Thyroid gland (tissue), 4 donors: ENCODE results near the gene MYLK. TPM values are rescaled to one million over a fixed set of nuclear protein-coding genes. Genes with fewer than 3 reads are reported as not detected.

Experiments
- DNase-seq, 2 donors: peaks; one replicate each; pipeline ENCODE4 v3.0.0-alpha.2; 2019
- H3K27ac ChIP-seq, 3 donors: fragments of 200-600 bp; sonication (generic); 1 replicate in 2 of 3; 2 replicates in 1 of 3; pipeline ENCODE4 v1.5.1; 2016 to 2019; ENCODE audit warnings: mild to moderate bottlenecking in 1 of 3, moderate library complexity in 1 of 3
- H3K27me3 ChIP-seq: fragments of 200-600 bp; sonication (generic); one replicate; pipeline ENCODE4 v1.5.1; 2019
- H3K36me3 ChIP-seq, 2 donors: fragments of 200-600 bp; sonication (generic); one replicate each; pipeline ENCODE4 v1.5.1; 2016 to 2019
- H3K4me1 ChIP-seq, 2 donors: fragments of 200-600 bp; sonication (generic); one replicate each; pipeline ENCODE4 v1.5.1; 2017 to 2019
- H3K4me3 ChIP-seq, 3 donors: fragments of 200-600 bp; sonication (generic); replicated peaks in 1 of 3; 1 replicate in 2 of 3; 2 replicates in 1 of 3; pipeline ENCODE4 v1.5.1; 2016; ENCODE audit warnings: mild to moderate bottlenecking in 1 of 3
- H3K9me3 ChIP-seq: fragments of 200-600 bp; sonication (generic); one replicate; pipeline ENCODE4 v1.5.1; 2017
- POLR2A ChIP-seq, 2 donors: fragments of 450-650 bp; IDR thresholded peaks; one replicate each; pipeline ENCODE4 v1.6.1; 2017; ENCODE audit warnings: antibody characterized with exemption in 2 of 2, mild to moderate bottlenecking in 2 of 2, moderate library complexity in 1 of 2
- WGBS, 2 donors: methylation state at CpG; one replicate each; pipeline ENCODE4 v1.1.5; 2017; 5-methylcytosine and 5-hydroxymethylcytosine counted together
- intact Hi-C: fragments of 100-400 bp; cut with DNase I; formaldehyde crosslinking; loops from one replicate; pipeline ENCODE4 v1.15.1; 2023
- total RNA-seq, 4 donors: library from RNA; depleted of rRNA; stranded (reverse); fragments of >200 nt; gene quantifications; one replicate each; pipeline ENCODE4 v1.2.3, GENCODE V29; 2016
- TF ChIP-seq, protein P1 (sequence below), 6 experiments: fragments of 200-600 bp in 3 of 6; fragments of 450-650 bp in 3 of 6; sonication (generic) in 3 of 6; IDR thresholded peaks; one replicate each; pipeline ENCODE4 v1.5.1; 2016 to 2019; ENCODE audit warnings: antibody characterized with exemption in 6 of 6, mild to moderate bottlenecking in 2 of 6, inconsistent platforms in 1 of 6, moderate library complexity in 1 of 6

Gene MYLK
- total RNA-seq, 4 donors from 2014 or later = 28.9 to 51.2 (median 37.4) TPM

DNA sequence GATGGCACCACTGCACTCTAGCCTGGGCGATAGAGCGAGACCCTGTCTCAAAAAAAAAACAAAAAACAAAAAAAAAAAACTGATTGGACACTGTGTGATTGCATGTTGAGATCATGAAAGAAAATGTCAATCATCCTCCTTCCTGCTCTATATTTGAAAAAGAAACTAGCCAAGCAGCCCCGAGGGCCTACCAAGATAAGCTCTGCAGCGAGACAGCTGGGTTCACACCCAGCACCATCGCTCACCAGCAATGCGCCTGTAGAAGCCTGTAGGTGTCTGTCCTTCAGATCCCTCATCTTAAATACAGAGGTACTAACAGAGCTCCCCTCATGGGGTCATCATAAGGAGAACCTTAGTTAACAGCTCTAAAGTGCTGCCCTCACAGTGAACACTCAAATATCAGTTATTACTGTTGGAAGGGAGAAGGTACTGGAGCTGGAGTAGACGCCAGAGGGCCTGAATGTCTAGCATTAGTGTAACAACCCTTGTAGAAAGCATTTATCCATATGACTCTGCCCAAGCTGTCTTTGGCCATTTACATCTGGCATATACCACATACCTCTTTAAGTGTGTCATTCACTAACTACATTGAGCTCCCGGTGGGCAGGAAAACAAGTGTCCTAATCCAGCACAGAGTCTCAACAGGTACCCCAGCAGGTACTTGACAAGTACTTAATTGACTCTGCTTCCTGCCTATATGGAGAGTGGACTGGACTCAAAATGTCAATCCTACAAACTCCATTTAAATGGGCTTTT, 22.9 kb downstream of the MYLK start:
- Histone ChIP-seq H3K36me3 (no peaks in the 10 kb centered on the region), H3K4me3 (no peak overlapping the region), H3K4me1 (no peaks in the 10 kb centered on the region), H3K27me3 (no peaks in the 10 kb centered on the region), H3K9me3 (no peaks in the 10 kb centered on the region), H3K27ac (no peak overlapping the region)
- DNase-seq = no peak
- no peak for TF ChIP-seq POLR2A (IDR thresholded peaks at IDR 0.05)
- TF ChIP-seq, protein P1, sequence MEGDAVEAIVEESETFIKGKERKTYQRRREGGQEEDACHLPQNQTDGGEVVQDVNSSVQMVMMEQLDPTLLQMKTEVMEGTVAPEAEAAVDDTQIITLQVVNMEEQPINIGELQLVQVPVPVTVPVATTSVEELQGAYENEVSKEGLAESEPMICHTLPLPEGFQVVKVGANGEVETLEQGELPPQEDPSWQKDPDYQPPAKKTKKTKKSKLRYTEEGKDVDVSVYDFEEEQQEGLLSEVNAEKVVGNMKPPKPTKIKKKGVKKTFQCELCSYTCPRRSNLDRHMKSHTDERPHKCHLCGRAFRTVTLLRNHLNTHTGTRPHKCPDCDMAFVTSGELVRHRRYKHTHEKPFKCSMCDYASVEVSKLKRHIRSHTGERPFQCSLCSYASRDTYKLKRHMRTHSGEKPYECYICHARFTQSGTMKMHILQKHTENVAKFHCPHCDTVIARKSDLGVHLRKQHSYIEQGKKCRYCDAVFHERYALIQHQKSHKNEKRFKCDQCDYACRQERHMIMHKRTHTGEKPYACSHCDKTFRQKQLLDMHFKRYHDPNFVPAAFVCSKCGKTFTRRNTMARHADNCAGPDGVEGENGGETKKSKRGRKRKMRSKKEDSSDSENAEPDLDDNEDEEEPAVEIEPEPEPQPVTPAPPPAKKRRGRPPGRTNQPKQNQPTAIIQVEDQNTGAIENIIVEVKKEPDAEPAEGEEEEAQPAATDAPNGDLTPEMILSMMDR (IDR thresholded peaks at IDR 0.05) = no peak
- intact Hi-C loops = no loop called here
- WGBS, 2 donors = 88% methylated on average over 8 of the region's 8 CpGs

DNA sequence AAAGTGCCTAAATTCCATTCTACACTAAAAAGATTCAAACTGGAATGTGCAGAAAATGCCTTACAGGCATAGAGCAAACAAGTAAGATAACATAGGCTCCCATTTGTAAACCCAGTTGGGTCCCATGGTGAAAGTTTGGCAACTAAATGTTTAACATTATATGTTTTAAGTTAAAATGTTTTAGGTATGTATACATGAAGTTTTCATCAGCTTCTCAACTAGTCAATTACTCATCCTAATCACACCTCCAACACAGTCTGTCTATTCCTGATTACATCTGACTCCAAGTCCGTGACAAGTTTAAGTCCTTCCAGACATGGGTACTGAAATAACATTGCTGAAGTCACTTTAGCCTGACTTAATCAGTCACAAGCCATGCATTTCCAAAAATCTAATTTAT, 25.0 kb downstream of the MYLK start:
- no peak overlapping the region for H3K27ac ChIP-seq
- H3K27me3 ChIP-seq = no peaks in the 10 kb centered on the region
- intact Hi-C loops = no loop called here
- WGBS, 2 donors = 76 to 83% methylated on average over 1 of the region's 1 CpG
- H3K4me3 ChIP-seq = no peak overlapping the region
- no peak for DNase-seq
- TF ChIP-seq, protein P1 (IDR thresholded peaks at IDR 0.05) = no peak
- TF ChIP-seq POLR2A (IDR thresholded peaks at IDR 0.05) = no peak
- no peaks in the 10 kb centered on the region for H3K9me3 ChIP-seq
- no peaks in the 10 kb centered on the region for H3K4me1 ChIP-seq
- no peaks in the 10 kb centered on the region for H3K36me3 ChIP-seq

DNA sequence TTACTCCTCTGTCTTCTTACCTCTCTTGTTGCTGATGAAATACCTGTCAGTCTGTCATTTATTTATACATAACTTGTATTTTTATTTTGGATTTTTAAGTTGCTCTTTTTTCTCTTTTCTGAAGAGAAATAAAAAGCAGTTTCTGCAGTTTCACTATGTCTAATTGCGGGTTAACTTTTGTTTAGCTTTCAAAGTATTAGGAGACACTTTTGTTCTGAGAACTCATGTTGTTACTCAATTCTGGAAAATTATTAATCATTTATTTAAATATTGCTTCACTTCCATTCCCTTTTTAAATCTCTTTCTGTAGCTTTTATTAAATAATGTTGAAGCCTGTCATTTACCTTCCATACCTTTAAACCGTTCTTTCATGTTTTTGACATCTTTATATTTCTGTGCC, 29.2 kb downstream of the MYLK start:
- Histone ChIP-seq H3K36me3 (no peaks in the 10 kb centered on the region), H3K9me3 (no peaks in the 10 kb centered on the region), H3K4me1 (no peaks in the 10 kb centered on the region), H3K27me3 (no peaks in the 10 kb centered on the region), H3K27ac (no peak overlapping the region), H3K4me3 (no peak overlapping the region)
- intact Hi-C loops = no loop called here
- DNase-seq = no peak
- TF ChIP-seq, protein P1 (IDR thresholded peaks at IDR 0.05) = no peak
- TF ChIP-seq POLR2A (IDR thresholded peaks at IDR 0.05) = no peak
- 92 to 93% methylated on average over 2 of the region's 2 CpGs for WGBS, 2 donors

DNA sequence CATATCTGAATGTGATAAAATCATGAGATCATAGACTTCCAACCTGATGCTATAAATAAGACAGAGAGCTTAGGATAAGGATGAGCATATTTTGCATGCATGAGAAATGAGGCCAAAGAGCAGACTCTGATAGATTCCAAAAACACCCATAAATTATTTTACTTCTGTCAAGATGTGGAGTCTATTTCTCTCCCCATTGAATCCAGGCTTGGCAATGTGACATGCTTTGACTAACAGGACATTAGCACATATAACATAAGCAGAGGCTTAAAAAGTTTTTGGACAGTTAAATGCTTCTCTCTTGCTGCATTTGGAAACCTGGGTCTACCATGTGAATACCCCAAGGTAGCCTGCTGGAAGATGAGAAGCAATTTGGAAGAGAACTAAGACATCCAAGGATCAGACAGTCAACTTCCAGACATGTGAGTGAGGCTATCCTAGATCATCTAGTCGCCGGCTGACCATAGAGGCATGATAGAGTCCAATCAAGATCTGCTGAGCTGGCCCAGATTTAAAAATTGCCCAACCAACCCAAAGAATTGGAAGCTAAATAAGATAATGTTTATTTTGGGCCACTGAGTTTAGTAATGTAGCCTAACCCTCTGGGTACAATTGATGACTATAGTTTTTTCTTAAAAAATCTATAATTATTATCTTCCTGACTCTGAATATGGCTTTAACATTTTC, 30.3 kb downstream of the MYLK start:
- TF ChIP-seq, protein P1 (IDR thresholded peaks at IDR 0.05) = no peak
- TF ChIP-seq POLR2A (IDR thresholded peaks at IDR 0.05) = no peak
- Histone ChIP-seq H3K9me3 (no peaks in the 10 kb centered on the region), H3K27me3 (no peaks in the 10 kb centered on the region), H3K4me3 (no peak overlapping the region), H3K4me1 (no peaks in the 10 kb centered on the region), H3K36me3 (no peaks in the 10 kb centered on the region), H3K27ac (no peak overlapping the region)
- intact Hi-C loops = no loop called here
- WGBS, 2 donors = 91 to 100% methylated on average over 2 of the region's 2 CpGs
- DNase-seq = no peak

DNA sequence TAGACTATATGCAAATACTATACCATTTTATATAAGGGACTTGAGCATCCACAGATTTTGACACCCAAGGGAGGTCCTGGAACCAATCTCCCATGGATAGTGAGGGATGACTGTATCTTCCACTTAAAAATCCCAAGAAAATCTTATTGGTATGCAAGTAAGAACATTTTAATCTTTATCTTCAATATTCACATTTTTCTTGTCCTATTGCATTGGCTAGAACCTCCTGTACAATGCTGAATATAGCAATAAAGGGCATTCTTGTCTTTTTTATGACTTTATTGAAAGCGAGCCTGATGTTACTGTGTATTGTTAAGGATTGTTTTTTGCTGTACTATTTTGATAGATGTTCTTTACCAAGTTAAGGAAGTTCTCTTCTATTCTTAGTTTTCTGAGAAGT, 36.9 kb downstream of the MYLK start:
- H3K27ac ChIP-seq = no peak overlapping the region
- no peaks in the 10 kb centered on the region for H3K4me1 ChIP-seq
- no peak for TF ChIP-seq POLR2A (IDR thresholded peaks at IDR 0.05)
- TF ChIP-seq, protein P1 (IDR thresholded peaks at IDR 0.05) = no peak
- H3K9me3 ChIP-seq = no peaks in the 10 kb centered on the region
- 90 to 92% methylated on average over 1 of the region's 1 CpG for WGBS, 2 donors
- H3K36me3 ChIP-seq = no peaks in the 10 kb centered on the region
- DNase-seq = no peak
- intact Hi-C loops = no loop called here
- no peaks in the 10 kb centered on the region for H3K27me3 ChIP-seq
- no peak overlapping the region for H3K4me3 ChIP-seq
